ENCODE results near the gene NCAM1.

Gene NCAM1

DNA sequence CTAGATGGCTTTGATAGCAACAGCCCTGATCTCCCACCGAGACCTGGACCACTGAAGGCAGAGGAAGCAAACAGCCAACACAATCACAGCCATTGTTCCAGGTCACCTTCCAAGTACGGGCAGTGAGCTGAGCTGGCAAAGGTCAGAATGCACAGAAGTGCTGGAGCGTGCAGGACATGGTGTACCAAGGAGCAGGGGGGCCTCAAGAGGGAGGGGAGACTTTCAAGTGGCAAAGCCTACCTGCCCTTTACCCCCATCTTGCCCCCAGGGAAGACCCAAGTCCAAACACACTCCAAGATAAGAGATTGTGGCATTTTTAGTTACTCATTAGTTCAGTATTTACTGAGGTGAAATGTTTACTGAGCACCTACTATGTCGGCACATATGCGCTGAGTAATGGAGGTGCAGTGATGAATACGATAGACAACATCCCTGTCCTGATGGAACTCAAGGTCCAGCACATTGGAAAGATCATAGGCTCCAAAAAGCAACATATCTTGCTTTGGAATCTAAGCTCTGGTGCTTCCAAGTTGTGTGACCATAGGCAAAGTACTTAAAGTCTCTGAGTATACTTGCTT lies 327.2 kb downstream of the NCAM1 start:
- TF ChIP-seq CTCF (IDR thresholded peaks at IDR 0.05; ENCODE audit: insufficient read depth, low read length, poor library complexity, severe bottlenecking), result no peak
- TF ChIP-seq EZH2phosphoT487 (conservative IDR thresholded peaks at IDR 0.05; ENCODE audit: low read length), result no peak
- no peak overlapping the region for H3K9ac ChIP-seq (ENCODE audit: low read length)
- H3K9me2 ChIP-seq (replicated peaks; ENCODE audit: insufficient read depth, low read length), result no peaks in the 10 kb centered on the region
- H3K4me3 ChIP-seq (ENCODE audit: insufficient read depth, low read length, poor library complexity, severe bottlenecking), result no peak overlapping the region
- no peaks in the 10 kb centered on the region for H3K79me2 ChIP-seq (ENCODE audit: insufficient read depth, low read length)
- no peaks in the 10 kb centered on the region for H3K36me3 ChIP-seq (ENCODE audit: low read length)
- H2AFZ ChIP-seq (ENCODE audit: low read depth, low read length, severe bottlenecking), result no peak overlapping the region
- no peaks in the 10 kb centered on the region for H3K27me3 ChIP-seq (ENCODE audit: low read length)
- H3K27ac ChIP-seq (ENCODE audit: low read depth, low read length), result no peak overlapping the region
- H3K4me2 ChIP-seq (ENCODE audit: low read depth, low read length, poor library complexity, severe bottlenecking), result no peak overlapping the region
- H4K20me1 ChIP-seq (ENCODE audit: low read depth, low read length), result no peaks in the 10 kb centered on the region
- H3K9me3 ChIP-seq (ENCODE audit: insufficient read depth, low read length), result no peaks in the 10 kb centered on the region
- H3F3A ChIP-seq (ENCODE audit: insufficient read depth), result no peaks in the 10 kb centered on the region

- H4K20me1 ChIP-seq (ENCODE audit: low read depth, low read length), result no peaks in the 10 kb centered on the region
- no peaks in the 10 kb centered on the region for H3K9me3 ChIP-seq (ENCODE audit: insufficient read depth, low read length)
- no peaks in the 10 kb centered on the region for H3K9me2 ChIP-seq (replicated peaks; ENCODE audit: insufficient read depth, low read length)
- H2AFZ ChIP-seq (ENCODE audit: low read depth, low read length, severe bottlenecking), result no peak overlapping the region
- TF ChIP-seq CTCF (IDR thresholded peaks at IDR 0.05; ENCODE audit: insufficient read depth, low read length, poor library complexity, severe bottlenecking) (peak; percentile 36), EZH2phosphoT487 (conservative IDR thresholded peaks at IDR 0.05; ENCODE audit: low read length) (no peak)
- no peak overlapping the region for H3K9ac ChIP-seq (ENCODE audit: low read length)
- no peaks in the 10 kb centered on the region for H3K79me2 ChIP-seq (ENCODE audit: insufficient read depth, low read length)
- no peaks in the 10 kb centered on the region for H3K27me3 ChIP-seq (ENCODE audit: low read length)
- no peaks in the 10 kb centered on the region for H3F3A ChIP-seq (ENCODE audit: insufficient read depth)
- H3K4me2 ChIP-seq (ENCODE audit: low read depth, low read length, poor library complexity, severe bottlenecking), result no peak overlapping the region
- no peak overlapping the region for H3K27ac ChIP-seq (ENCODE audit: low read depth, low read length)
- H3K4me3 ChIP-seq (ENCODE audit: insufficient read depth, low read length, poor library complexity, severe bottlenecking), result no peak overlapping the region
- H3K36me3 ChIP-seq (ENCODE audit: low read length), result no peaks in the 10 kb centered on the region
Measured at GRCh38 chr11:113289431-113290187, 328.4 kb downstream of the NCAM1 start.

- no peaks in the 10 kb centered on the region for H4K20me1 ChIP-seq (ENCODE audit: low read depth, low read length)
- H3K36me3 ChIP-seq (ENCODE audit: low read length), result no peaks in the 10 kb centered on the region
- no peaks in the 10 kb centered on the region for H3K27me3 ChIP-seq (ENCODE audit: low read length)
- no peak overlapping the region for H3K4me3 ChIP-seq (ENCODE audit: insufficient read depth, low read length, poor library complexity, severe bottlenecking)
- H3K9me3 ChIP-seq (ENCODE audit: insufficient read depth, low read length), result no peaks in the 10 kb centered on the region
- TF ChIP-seq EZH2phosphoT487 (conservative IDR thresholded peaks at IDR 0.05; ENCODE audit: low read length) (no peak), CTCF (IDR thresholded peaks at IDR 0.05; ENCODE audit: insufficient read depth, low read length, poor library complexity, severe bottlenecking) (no peak)
- no peak overlapping the region for H3K4me2 ChIP-seq (ENCODE audit: low read depth, low read length, poor library complexity, severe bottlenecking)
- H3F3A ChIP-seq (ENCODE audit: insufficient read depth), result no peaks in the 10 kb centered on the region
- H3K9ac ChIP-seq (ENCODE audit: low read length), result no peak overlapping the region
- no peak overlapping the region for H2AFZ ChIP-seq (ENCODE audit: low read depth, low read length, severe bottlenecking)
- H3K27ac ChIP-seq (ENCODE audit: low read depth, low read length), result no peak overlapping the region
- H3K79me2 ChIP-seq (ENCODE audit: insufficient read depth, low read length), result no peaks in the 10 kb centered on the region
- H3K9me2 ChIP-seq (replicated peaks; ENCODE audit: insufficient read depth, low read length), result no peaks in the 10 kb centered on the region
Measured at GRCh38 chr11:113293936-113294335, 332.7 kb downstream of the NCAM1 start.

Data from SU-DHL-6 (cell line).